HG03025 (cell line): ENCODE data around the gene ISG20.
"Not testable (repeated sequence)": the region's sequence is repeated elsewhere in the genome, so short reads cannot be mapped to it uniquely, and the experiment has no call there.

Experiments
- ATAC-seq: cut with Tn5 transposase; IDR thresholded peaks from one replicate; pipeline ENCODE4 v1.9.1; 2021; ENCODE audit warnings: mild to moderate bottlenecking, moderate library complexity; ENCODE audit not compliant: unreplicated experiment, low FRiP score

ISG20 gene

DNA sequence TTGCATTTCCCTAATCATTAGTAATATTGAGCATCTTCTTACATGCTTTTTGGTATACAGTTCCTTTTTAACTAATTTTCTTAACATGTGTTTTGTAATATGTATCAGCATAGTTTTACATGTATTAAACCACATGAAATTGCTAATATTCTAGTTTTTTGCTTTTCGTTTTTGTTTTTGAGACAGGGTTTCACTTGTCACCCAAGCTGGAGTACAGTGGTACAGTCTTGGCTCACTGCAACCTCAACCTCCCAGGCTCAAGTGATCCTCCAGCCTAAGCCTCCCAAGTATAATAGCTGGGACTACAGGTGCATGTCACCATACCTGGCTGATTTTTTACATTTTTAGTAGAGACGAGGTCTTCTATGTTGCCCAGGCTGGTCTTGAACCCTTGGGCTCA, 4.4 kb upstream of the ISG20 start:
- ATAC-seq, result no peak

DNA sequence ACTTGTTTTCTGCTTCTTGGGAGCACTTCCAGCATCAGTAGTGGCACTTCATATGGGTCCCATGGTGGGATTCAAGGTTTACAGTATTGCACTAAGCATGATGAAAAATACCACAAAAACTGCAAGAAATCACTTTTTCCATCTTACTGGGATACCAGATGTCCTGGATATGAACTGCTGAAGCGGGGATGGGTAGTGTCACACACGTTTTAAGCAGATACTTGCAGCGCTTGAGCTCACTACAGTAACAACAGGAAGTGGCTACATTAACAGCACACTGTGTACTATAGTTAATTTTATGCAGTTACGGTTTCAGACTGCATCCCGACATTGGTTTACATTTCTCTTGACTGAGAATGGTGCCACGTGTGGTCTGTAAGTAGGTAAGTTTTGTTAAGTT, 3.5 kb upstream of the ISG20 start:
- ATAC-seq, result no peak

DNA sequence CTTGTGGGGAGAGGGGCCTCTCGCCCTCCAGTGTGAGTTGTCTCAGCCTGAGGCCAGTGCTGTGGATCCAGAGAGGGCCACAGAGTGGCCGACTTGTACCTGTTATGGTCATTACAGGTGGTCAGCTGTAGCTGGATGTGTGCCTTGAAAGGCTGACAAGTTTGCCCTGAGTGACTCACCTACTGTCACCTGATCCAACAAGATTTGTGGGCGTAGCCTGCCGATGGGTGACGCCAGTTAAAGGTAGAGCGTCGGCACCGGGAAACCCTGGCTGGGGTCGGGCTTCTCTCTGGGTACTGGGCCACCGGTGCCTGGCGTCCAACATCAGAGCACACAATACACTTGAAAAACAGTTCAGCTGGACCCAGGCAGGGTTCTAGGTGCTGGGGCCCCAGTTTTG, 2.8 kb upstream of the ISG20 start:
- no peak for ATAC-seq

DNA sequence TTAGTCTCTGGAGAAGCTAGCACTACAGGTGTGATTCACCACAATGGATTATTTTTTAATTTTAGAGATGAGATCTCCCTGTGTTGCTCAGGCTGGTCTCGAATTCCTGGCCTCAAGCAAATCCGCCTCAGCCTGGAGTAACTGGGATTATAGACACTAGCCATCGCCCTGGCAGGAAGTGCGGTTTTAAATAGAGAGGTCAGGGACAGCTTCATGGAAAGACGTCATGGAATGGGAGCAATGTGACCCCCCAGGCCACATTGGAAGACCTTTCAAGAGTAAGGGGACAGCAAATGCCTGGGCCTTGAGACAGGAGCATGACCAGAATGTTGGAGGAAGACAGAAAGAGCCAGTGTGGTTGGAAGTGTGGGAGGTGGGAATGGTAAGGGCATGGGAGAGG, 2.2 kb upstream of the ISG20 start:
- ATAC-seq, result no peak

DNA sequence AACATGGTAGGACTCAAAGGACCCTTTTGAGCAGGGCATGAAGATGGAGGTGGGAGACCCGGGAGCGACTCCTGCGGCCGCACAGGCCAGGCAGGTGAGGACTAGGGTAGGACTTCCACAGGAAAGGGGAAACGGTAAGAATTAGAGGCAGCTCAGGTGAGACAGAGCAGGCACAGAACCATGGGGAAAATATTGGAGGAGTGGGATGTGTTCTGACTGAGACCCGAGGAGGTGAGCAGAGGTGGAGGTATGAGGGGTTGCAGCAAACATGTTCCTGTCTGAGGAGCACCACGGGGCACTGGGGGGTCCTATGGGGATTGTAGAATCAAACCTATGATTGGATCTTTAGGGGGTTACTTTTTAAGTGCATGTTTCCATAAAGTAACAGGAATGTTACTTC, 1.4 kb upstream of the ISG20 start:
- ATAC-seq, result no peak

DNA sequence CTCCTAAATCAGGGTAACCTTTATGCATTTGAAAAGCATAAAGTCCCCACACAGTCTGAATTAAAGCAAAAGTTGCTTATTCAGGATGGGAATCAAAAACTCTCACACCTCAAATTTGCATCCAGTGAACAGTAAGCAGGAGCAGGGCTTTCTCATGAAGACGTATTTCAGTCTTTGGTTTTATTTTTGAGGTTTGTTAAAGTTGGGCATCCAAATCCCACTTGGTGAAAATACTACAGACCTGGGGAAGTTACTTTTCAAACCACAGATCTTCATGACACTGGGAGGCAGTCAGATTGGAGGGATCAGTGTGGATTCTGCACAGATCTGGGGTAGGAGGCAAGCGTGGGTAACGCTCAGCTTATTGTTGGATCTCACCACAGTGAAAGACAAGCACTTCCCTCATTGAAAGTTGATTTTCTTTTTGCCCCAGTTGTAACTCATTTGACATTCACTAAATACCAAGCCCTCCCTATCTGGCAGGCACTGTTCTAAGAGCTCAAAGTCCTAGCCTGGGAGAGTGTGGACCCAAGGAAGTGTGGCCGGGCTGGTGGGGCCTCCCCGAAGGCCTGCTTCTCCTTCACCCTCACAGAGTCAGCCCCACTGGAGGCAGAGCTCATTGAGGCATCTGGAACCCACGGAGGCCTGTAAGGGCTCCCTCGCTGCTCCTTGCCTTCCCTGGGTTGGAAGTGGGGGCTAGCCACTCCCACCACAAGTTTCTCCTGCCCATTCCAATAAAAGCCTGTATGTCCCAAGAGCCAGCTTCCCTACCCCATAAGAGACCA, 783 bp upstream of the ISG20 start:
- no peak for ATAC-seq

DNA sequence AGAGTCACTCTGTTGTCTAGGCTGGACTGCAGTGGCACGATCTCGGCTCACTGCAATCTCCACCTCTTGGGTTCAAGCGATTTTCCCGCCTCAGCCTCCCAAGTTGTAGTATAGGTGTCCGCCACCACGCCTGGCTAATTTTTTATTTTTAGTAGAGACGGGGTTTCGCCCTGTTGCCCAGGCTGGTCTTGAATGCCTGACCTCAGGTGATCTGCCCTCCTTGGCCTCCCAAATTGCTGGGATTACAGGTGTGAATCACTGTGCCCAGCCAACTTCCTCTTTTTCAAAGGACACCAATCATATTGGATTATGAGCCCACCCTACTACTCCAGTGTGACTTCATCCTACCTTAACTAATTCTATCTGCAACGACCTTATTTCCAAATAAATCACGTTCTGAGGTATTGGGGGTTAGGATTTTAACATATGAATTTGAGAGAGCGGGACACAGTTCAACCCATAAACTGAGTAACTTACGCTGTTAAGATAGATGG, 3.2 kb downstream of the ISG20 start:
- no peak for ATAC-seq

DNA sequence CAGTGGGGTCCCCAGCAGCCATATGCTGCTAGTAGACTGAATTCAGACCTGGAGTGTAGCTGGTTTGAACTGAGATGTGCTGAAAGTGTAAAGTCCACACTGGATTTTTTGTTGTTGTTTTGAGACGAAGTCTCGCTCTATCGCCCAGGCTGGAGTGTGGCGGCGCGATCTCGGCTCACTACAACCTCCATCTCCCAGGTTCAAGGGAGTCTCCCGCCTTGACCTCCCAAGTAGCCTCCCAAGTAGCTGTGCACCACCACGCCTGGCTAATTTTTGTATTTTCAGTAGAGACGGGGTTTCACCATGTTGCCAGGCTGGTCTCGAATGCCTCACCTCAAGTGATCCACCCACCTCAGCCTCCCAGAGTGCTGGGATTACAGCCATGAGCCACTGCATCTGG, 3.7 kb downstream of the ISG20 start:
- not testable (repeated sequence) for ATAC-seq

DNA sequence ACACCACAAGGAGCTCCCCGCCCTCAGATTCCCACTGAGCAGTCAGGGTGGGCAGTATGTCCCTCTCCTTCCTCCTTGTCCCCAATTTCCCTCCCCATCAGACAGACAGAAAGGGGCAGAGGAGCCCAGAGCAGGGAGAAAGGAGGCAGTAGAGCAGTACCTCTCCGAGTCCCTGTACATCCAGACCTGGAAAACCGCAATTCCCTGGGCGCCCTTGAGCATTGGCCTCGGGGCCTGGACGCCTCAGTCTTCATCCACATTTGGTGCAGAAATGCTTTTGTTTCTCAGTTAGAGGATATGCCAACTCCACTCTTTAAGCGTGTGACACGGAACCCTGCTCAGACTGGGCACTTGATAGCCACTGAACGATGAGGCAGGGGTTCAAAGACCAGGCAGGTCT, 5.9 kb downstream of the ISG20 start:
- ATAC-seq, result no peak

DNA sequence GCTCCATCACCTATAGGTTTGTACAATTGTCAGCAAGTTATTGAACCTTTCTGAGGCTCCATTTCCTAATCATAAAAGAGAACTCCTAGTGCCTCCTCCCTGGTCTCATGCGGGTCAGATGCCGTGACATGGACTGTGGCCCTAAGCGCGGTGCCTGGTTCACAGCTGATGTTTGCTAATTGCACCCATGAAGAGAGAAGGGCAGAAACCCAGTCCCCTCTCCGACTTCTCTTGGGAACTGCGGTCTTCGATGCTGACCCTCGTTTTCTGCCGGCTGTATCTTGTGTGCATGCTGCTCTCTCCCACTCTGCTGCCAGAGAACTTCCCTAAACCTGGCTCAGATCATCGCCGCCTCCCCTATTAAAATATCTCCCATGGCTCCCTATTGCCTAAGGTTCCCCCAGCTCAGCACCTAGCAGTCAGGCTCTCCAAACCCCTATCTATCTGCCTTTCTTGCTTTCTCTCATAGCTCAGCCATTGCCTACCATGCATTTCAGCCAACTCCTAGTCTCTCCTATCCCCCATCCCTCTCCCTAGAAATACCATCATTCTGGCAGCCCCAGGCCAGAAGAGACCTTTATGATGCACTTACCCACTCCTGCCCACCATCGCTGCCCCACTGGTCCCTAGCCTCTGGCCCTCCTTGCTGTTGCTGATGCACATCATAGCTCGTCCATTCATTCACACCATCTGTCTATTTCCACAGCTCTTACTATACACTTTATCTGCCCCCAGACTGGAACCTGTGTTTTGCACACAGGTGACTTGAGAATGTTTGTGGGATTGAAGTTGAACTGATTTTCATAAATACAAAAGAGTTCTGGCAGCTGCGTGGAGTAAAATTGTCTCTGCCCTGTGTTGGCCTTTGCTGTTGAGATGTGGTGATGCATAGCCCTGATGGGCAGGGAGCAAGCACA, 6.6 kb downstream of the ISG20 start:
- no peak for ATAC-seq

DNA sequence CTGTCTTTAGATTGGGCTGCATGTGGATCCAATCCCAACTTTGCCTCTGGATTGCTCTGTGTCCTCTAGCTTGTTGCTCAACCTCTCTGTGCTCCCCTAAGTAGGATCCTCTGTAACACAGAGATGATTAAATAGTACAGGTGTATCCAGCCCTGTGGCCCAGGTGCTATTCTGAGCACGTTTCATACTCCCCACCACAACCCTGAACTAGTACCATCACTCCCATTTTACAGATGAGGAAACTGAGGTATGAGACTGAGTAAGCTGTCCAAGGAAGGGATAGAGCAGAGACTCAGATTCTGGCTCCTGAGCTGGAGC, 7.2 kb downstream of the ISG20 start:
- no peak for ATAC-seq

DNA sequence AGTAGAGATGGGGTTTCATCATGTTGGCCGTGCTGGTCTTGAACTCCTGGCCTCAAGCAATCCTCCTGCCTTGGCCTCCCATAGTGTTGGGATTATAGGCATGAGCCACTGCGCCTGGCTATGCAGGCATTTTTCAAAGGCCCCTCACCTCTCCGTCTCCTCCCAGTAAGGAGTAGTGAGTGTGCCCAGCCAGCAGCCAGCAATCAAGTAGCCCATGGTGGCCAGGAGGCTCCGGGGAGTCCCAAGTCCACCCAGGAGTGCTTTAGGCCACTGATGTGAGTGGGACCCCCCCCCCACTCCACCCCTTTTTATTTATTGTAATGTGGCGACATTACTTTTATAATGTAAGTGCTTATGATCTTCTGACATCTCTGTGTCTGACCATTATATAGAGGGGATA, 8.1 kb downstream of the ISG20 start:
- no peak for ATAC-seq

DNA sequence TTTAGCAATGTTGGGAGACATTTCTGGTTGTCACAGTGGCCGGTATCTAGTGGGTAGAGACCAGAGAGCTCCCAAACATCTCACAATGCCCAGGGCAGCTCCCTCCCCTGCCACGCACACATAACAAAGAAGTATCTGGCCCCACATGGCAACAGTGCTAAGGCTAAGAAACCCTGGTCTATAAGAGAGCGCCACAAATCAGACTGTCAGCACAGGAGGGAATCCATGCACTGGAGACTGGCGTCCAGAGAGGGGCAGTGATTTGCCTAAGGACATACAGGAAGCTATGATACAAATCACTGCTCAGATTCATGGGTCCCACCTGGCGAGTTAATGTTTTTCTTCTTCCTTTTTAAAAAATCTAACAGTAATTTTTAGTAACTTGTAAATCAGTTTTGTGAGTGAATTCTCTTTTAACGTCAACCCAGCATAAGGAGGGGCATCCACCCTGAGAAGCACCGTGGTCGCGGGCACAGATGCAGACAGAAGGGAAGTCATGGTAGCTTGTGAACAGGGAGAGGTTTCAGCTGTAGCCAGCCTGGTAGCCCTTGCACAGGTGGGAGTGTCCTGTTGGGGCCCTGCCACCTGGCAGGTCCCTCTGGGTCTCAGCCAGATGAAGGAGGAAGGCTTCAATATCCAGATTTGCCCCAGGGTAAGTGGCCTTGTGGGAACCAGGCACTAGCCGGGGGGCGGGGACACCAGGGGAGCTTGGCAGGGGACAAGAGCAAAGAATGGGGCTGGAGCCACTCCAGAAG, 8.7 kb downstream of the ISG20 start:
- ATAC-seq, result no peak

DNA sequence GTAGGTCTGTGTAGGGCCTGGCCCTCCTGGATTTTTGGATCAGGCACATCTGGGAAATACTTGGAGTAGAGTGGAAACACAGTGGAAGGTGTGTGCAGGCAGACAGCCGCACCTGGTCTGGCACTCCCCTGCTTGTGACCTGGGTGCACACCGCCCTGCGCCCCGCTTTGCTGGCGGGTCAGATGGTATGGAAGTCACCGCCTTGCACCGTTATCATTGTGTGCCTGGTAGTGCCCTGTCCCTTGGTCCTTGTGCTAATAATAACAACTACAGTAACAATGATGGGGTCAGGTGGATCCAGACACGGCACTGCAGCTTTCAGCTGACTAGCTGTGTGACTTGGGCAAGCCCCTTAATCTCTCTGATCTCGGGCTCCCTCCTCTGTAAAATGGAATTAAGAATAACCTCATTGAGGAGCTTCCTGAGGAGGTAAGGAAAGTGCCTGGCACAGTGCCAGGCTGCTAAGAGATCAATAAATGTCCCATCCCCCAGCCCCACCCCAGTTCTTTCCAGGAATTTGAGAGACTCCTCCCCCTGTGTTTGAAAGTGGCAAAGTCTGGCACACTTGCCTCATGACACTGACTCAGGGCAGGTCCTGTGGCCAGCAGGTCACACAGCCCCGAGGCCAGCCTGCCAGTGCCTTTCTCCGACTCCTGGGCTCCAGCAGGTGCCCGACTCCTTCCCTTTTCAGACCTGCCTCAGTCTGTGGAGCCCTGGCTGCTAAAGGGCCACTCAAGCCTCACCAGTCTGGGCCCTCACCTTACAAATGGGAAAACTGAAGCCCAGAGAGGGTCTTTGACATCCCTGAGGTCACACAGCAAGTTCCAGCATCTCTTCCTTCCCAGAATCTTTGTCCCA, 9.8 kb downstream of the ISG20 start:
- no peak for ATAC-seq

DNA sequence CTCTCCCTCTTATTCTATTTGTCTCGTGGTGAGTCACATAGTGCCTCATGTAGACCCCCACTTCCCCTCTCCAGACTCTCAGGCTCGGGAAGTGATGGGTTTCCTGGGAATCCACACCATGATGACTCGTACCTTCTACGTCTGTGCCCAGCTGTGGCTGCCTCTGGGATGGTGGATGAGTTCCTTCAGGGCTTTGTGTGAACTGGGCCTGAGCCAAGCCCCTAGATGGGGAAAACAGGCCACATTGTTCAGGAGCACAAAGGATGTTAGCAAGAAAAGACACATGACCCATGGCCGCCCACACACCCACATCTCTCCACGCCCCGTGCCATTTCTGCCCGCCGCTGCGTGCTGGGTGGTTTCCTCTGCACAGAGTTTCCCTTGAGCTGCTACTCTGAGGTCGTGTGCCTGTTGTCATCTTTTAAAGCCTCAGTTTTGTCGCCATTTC, 10.5 kb downstream of the ISG20 start:
- ATAC-seq, result no peak

DNA sequence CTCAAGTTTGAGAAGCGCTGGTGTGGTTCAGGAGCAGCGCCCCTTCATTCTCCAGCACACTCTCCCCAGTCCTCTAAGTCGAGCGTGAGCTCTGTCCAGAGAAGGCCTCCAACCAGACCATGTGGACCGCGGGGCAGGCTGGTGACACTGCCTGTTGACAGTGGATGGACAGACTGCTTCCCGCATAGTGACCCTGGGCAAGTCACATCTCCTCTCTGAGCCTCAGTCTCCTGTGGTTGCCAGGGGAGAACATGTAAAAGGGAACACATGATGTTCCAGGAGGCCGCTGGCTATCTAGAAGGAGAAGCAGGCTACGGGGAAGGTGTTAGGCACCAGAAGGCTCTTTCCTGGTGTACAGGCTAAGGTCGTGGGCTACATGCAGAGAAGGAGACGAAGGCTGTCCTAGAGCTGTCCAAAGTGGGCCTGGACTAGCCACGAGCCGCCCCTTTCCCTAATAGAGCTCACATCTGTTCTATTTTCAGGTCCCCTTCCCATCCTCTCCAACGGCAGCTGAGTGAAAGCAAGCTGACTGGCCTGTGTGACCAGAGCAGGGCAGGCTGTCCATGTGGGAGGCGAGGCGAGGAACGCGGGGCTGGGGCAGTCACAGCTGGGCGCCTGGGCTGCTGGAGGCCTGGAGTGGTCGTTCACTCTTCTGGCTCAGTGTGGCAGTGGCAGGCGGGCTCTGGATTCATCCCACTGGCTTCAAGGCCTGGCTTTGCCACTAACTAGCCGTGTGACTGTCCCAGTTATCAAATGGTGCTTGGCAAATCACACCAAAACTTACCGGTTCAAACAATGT, 11.1 kb downstream of the ISG20 start:
- no peak for ATAC-seq

DNA sequence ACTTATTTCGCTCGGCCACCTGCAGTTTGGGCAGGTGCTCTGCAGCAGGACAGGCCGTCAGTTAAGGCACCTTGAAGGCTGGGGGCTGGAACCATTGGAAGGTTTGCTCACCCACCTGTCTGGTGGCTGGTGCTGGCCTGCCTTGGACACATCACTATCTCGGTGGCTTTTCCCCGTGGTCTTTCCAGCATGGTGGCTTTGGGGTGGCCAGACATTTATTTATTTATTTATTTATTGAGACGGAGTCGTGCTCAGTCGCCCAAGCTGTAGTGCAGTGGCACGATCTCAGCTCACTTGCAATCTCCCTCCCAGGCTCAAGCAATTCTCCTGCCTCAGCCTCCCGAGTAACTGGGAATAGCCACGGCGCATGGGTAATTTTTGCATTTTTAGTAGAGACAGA, 11.7 kb downstream of the ISG20 start:
- ATAC-seq, result no peak

DNA sequence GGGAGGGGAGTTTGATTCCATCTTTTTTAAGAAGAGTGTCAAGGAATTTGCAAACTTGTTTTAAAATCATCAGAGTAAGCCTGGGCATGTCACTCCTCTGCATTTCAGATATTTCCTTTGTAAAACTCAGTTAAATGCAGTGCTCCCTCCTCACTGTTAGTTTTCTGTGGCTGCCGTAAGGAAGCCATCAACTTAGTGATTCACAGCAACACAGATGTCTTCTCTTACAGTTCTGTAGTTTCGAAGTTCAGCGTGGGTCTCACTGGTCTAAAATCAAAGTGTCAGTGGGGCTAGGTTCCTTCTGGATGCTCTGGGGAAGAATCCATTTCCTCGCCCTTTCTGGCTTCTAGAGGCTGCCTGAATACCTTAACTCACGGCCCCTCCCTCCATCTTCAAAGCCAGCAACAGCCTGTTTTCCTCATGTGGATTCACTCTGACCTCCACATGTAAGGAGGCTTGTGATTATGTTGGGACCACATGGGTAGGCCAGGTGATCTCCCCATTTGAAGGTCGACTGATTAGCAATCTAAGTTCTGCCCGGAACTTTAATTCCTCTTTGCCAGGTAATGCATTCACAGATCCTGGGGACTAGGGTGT, 12.4 kb downstream of the ISG20 start:
- ATAC-seq, result no peak

DNA sequence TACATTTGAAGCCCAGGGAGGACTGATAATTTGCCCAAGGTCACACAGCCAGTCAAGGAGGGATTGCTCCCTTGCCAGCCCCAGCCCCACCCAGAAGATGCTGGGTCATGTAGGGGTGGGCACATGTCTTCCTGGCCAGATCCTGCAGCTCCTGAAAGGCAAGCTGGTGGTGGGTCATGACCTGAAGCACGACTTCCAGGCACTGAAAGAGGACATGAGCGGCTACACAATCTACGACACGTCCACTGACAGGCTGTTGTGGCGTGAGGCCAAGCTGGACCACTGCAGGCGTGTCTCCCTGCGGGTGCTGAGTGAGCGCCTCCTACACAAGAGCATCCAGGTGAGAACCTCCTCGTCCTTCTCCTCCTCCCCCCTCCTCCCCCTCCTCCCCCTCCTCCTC, 13.2 kb downstream of the ISG20 start:
- no peak for ATAC-seq
